Neuronal stem cell (in vitro differentiated cells): ENCODE measurements around the gene DRC7.

ENCODE experiments used
- DNase-seq: peaks from one replicate; pipeline ENCODE4 v3.0.0-alpha.2; 2013; ENCODE audit warnings: low spot score
- H2AFZ ChIP-seq: one replicate; pipeline ENCODE4 v1.6.1; 2013; ENCODE audit warnings: mild to moderate bottlenecking, low read length, inconsistent platforms
- H2AK5ac ChIP-seq: 2 replicates; pipeline ENCODE4 v1.6.1; 2013; ENCODE audit warnings: low read depth, mild to moderate bottlenecking, inconsistent platforms, low read length, moderate library complexity, mixed read lengths
- H2BK120ac ChIP-seq: 2 replicates; pipeline ENCODE4 v1.6.1; 2013; ENCODE audit warnings: low read depth, mild to moderate bottlenecking, inconsistent platforms, low read length, moderate library complexity, mixed read lengths
- H2BK12ac ChIP-seq: one replicate; pipeline ENCODE4 v1.6.1; 2013; ENCODE audit warnings: low read length, inconsistent platforms
- H2BK15ac ChIP-seq: 2 replicates; pipeline ENCODE4 v1.6.1; 2013; ENCODE audit warnings: mild to moderate bottlenecking, low read length, inconsistent platforms, mixed read lengths
- H2BK5ac ChIP-seq: one replicate; pipeline ENCODE4 v1.6.1; 2013; ENCODE audit warnings: inconsistent platforms, mild to moderate bottlenecking, low read length, moderate library complexity
- H3K14ac ChIP-seq: one replicate; pipeline ENCODE4 v1.6.1; 2013; ENCODE audit warnings: low read length, inconsistent platforms
- H3K18ac ChIP-seq: 2 replicates; pipeline ENCODE4 v1.6.1; 2013; ENCODE audit warnings: low read length, inconsistent platforms
- H3K23ac ChIP-seq: 2 replicates; pipeline ENCODE4 v1.6.1; 2013; ENCODE audit warnings: low read depth, mild to moderate bottlenecking, mixed read lengths, low read length, inconsistent platforms; ENCODE audit not compliant: poor library complexity
- H3K27ac ChIP-seq: replicated peaks from 3 replicates; pipeline ENCODE4 v1.5.1; 2013; ENCODE audit warnings: low read length, inconsistent platforms
- H3K27me3 ChIP-seq, 3 experiments: 2 replicates each; pipeline ENCODE4 v1.6.1; 2013; ENCODE audit warnings: low read length in 3 of 3, mild to moderate bottlenecking in 2 of 3, inconsistent platforms in 1 of 3, low read depth in 1 of 3, mixed read lengths in 1 of 3, moderate library complexity in 1 of 3; ENCODE audit not compliant: control insufficient read depth in 3 of 3, insufficient read depth in 3 of 3
- H3K36me3 ChIP-seq, 2 donors: replicated peaks in 1 of 2; 2 replicates each; pipeline ENCODE4 v1.6.1; 2013; ENCODE audit warnings: low read length in 2 of 2; ENCODE audit not compliant: control insufficient read depth in 2 of 2, insufficient read depth in 2 of 2
- H3K4ac ChIP-seq: 2 replicates; pipeline ENCODE4 v1.6.1; 2013; ENCODE audit warnings: inconsistent platforms, mild to moderate bottlenecking, low read length, moderate library complexity
- H3K4me1 ChIP-seq, 2 donors: 1 replicate in 1 of 2; 2 replicates in 1 of 2; pipeline ENCODE4 v1.6.1; 2013; ENCODE audit warnings: low read length in 2 of 2, low read depth in 1 of 2; ENCODE audit not compliant: control insufficient read depth in 2 of 2, insufficient read depth in 1 of 2
- H3K4me2 ChIP-seq: one replicate; pipeline ENCODE4 v1.6.1; 2013; ENCODE audit warnings: mild to moderate bottlenecking, low read length, inconsistent platforms; ENCODE audit not compliant: insufficient read depth, poor library complexity, severe bottlenecking
- H3K4me3 ChIP-seq, 2 donors: 2 replicates each; pipeline ENCODE4 v1.5.1; 2013; ENCODE audit warnings: low read length in 2 of 2, mild to moderate bottlenecking in 2 of 2, inconsistent platforms in 1 of 2, moderate library complexity in 1 of 2
- H3K79me1 ChIP-seq: one replicate; pipeline ENCODE4 v1.6.1; 2013; ENCODE audit warnings: low read depth, mild to moderate bottlenecking, inconsistent platforms, low read length, moderate library complexity
- H3K9ac ChIP-seq: one replicate; pipeline ENCODE4 v1.6.1; 2013; ENCODE audit warnings: mild to moderate bottlenecking, low read depth, low read length, inconsistent platforms; ENCODE audit not compliant: poor library complexity
- H3K9me3 ChIP-seq, 2 donors: replicated peaks in 1 of 2; 2 replicates each; pipeline versions ENCODE3 to v1.6.1; 2013; ENCODE audit warnings: low read length in 2 of 2, mild to moderate bottlenecking in 2 of 2, inconsistent platforms in 1 of 2, low read depth in 1 of 2, mixed read lengths in 1 of 2, moderate library complexity in 1 of 2; ENCODE audit not compliant: control insufficient read depth in 2 of 2, insufficient read depth in 1 of 2
- H4K8ac ChIP-seq: one replicate; pipeline ENCODE4 v1.6.1; 2013; ENCODE audit warnings: low read depth, mild to moderate bottlenecking, inconsistent platforms, low read length, moderate library complexity
- H4K91ac ChIP-seq: one replicate; pipeline ENCODE4 v1.6.1; 2013; ENCODE audit warnings: low read length, low read depth, mild to moderate bottlenecking, inconsistent platforms; ENCODE audit not compliant: poor library complexity
- WGBS, 2 donors: extraction: QIAGEN DNeasy Blood & Tissue Kit; methylation state at CpG; one replicate each; pipeline ENCODE4 v1.1.7; 2013; ENCODE audit warnings: missing lambda C conversion rate in 2 of 2, mixed read lengths in 1 of 2; ENCODE audit not compliant: insufficient read length in 2 of 2, insufficient replicate concordance in 1 of 2; ENCODE audit errors: extremely low coverage in 2 of 2; 5-methylcytosine and 5-hydroxymethylcytosine counted together

Gene DRC7

DNA sequence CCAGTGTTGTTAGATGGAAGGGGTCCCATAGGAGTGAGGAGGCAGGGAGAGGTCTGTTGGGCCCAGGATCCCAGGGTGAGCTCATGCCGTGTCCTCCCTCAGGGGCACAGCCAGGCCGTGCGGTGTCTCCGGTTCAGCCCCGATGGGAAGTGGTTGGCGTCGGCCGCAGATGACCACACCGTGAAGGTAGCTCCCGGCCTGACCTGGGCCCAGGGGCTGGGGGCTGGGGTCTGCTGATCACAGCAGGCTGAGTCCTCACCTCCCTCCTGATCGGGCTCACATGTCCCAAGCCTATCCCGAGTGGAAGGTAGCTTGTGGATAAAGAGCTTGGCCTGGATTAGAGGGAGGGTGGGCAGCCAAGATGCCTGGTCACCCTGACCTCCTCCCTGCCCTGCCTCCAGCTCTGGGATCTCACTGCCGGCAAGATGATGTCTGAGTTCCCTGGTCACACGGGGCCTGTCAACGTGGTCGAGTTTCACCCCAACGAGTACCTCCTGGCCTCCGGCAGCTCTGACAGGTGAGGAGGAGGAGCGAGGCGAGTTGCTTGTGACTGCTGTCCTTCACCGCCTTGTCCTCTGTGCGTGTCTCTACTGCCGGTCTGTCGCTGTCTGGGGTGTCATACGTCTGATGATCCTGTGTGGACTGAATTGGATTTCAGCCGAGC, 57.1 kb downstream of the DRC7 start:
- H3K14ac ChIP-seq, result no peak overlapping the region
- H3K4me3 ChIP-seq, result no peak overlapping the region
- H2BK5ac ChIP-seq, result no peak overlapping the region
- WGBS, 2 donors, result no CpG with 5 or more reads among the region's 26 CpGs
- H3K27me3 ChIP-seq, result no peaks in the 10 kb centered on the region
- H4K91ac ChIP-seq, result no peak overlapping the region
- H3K9me3 ChIP-seq, result no peaks in the 10 kb centered on the region
- H3K27ac ChIP-seq, result no peak overlapping the region
- no peak overlapping the region for H4K8ac ChIP-seq
- H2BK120ac ChIP-seq, result no peak overlapping the region
- H2AK5ac ChIP-seq, result no peak overlapping the region
- no peak overlapping the region for H3K4me2 ChIP-seq
- H2BK15ac ChIP-seq, result no peak overlapping the region
- H3K23ac ChIP-seq, result peak overlapping the region; percentile 3
- no peak overlapping the region for H2AFZ ChIP-seq
- H3K36me3 ChIP-seq, result peaks cover 25 to 67% of the 10 kb centered on the region in 2 donors
- H3K9ac ChIP-seq, result no peak overlapping the region
- H2BK12ac ChIP-seq, result no peak overlapping the region
- H3K4me1 ChIP-seq, result peaks cover 0 to 6% of the 10 kb centered on the region in 2 donors
- DNase-seq, result no peak
- H3K79me1 ChIP-seq, result peaks cover 2% of the 10 kb centered on the region
- no peak overlapping the region for H3K18ac ChIP-seq
- no peak overlapping the region for H3K4ac ChIP-seq

DNA sequence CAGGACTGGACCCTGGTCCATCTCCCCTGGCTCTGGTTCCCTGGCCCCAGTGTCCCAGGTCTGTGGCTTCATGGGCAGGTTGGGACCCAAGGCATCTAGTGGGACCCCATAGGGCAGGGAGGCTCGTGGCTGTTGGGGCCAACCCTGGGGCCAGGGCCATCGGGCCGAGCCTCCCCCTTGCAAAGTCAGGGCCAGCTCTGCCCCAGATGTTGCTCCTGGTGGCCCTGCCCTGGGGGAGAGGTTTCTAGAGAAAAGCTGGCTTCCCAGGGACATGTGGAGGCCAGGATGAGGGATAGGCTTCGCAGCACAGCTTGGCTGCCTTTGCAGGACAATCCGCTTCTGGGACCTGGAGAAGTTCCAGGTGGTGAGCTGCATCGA, 57.6 kb downstream of the DRC7 start:
- no peak overlapping the region for H2BK12ac ChIP-seq
- no peak overlapping the region for H2AFZ ChIP-seq
- H3K4me3 ChIP-seq, result no peak overlapping the region
- H3K18ac ChIP-seq, result no peak overlapping the region
- H3K4ac ChIP-seq, result no peak overlapping the region
- peaks cover 2% of the 10 kb centered on the region for H3K79me1 ChIP-seq
- H2BK15ac ChIP-seq, result no peak overlapping the region
- no peak overlapping the region for H2AK5ac ChIP-seq
- H3K27ac ChIP-seq, result no peak overlapping the region
- H3K27me3 ChIP-seq, result no peaks in the 10 kb centered on the region
- no peak for DNase-seq
- no peaks in the 10 kb centered on the region for H3K9me3 ChIP-seq
- H4K8ac ChIP-seq, result no peak overlapping the region
- no peak overlapping the region for H3K9ac ChIP-seq
- H3K36me3 ChIP-seq, result peaks cover 26 to 68% of the 10 kb centered on the region in 2 donors
- H3K14ac ChIP-seq, result peak overlapping the region; percentile 8
- peak overlapping the region; percentile 53 for H2BK5ac ChIP-seq
- peak overlapping the region; percentile 12 for H3K23ac ChIP-seq
- no CpG with 5 or more reads among the region's 6 CpGs for WGBS, 2 donors
- H3K4me2 ChIP-seq, result no peak overlapping the region
- peaks cover 0 to 4% of the 10 kb centered on the region in 2 donors for H3K4me1 ChIP-seq
- H2BK120ac ChIP-seq, result no peak overlapping the region
- H4K91ac ChIP-seq, result no peak overlapping the region

- Histone ChIP-seq H3K4me2 (no peak overlapping the region), H2AK5ac (peak overlapping the region; percentile 44), H4K8ac (peak overlapping the region; percentile 65), H3K27ac (no peak overlapping the region), H3K36me3 (peaks cover 28 to 69% of the 10 kb centered on the region in 2 donors), H3K79me1 (peaks cover 2% of the 10 kb centered on the region), H3K9ac (no peak overlapping the region), H3K14ac (peak overlapping the region; percentile 8), H2BK5ac (peak overlapping the region; percentile 53), H2AFZ (no peak overlapping the region), H3K23ac (peak overlapping the region; percentile 12), H3K18ac (no peak overlapping the region), H3K4me1 (no peaks in the 10 kb centered on the region), H2BK12ac (no peak overlapping the region), H3K4me3 (no peak overlapping the region), H4K91ac (no peak overlapping the region), H2BK120ac (no peak overlapping the region), H3K9me3 (no peaks in the 10 kb centered on the region), H2BK15ac (no peak overlapping the region), H3K4ac (no peak overlapping the region), H3K27me3 (no peaks in the 10 kb centered on the region)
- no CpG with 5 or more reads among the region's 44 CpGs for WGBS, 2 donors
- no peak for DNase-seq
Measured at GRCh38 chr16:57752581-57753447, 58.2 kb downstream of the DRC7 start.
